ENCODE results near the gene MN1.

Gene MN1

GRCh38 chr22:27844656-27845591, 43.4 kb upstream of the MN1 start:
- DNase-seq (ENCODE audit: low read depth): no peak
- no peak overlapping the region for H3K4me3 ChIP-seq (ENCODE audit: low read depth, low read length)
- no peak for TF ChIP-seq MYC (IDR thresholded peaks at IDR 0.05; ENCODE audit: low read depth, low read length)
- no peak for TF ChIP-seq POLR2A (IDR thresholded peaks at IDR 0.05; ENCODE audit: extremely low read depth, insufficient read length)
- TF ChIP-seq, protein P1, sequence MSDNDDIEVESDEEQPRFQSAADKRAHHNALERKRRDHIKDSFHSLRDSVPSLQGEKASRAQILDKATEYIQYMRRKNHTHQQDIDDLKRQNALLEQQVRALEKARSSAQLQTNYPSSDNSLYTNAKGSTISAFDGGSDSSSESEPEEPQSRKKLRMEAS (IDR thresholded peaks at IDR 0.05; ENCODE audit: low read depth, low read length): no peak
- TF ChIP-seq, protein P2, sequence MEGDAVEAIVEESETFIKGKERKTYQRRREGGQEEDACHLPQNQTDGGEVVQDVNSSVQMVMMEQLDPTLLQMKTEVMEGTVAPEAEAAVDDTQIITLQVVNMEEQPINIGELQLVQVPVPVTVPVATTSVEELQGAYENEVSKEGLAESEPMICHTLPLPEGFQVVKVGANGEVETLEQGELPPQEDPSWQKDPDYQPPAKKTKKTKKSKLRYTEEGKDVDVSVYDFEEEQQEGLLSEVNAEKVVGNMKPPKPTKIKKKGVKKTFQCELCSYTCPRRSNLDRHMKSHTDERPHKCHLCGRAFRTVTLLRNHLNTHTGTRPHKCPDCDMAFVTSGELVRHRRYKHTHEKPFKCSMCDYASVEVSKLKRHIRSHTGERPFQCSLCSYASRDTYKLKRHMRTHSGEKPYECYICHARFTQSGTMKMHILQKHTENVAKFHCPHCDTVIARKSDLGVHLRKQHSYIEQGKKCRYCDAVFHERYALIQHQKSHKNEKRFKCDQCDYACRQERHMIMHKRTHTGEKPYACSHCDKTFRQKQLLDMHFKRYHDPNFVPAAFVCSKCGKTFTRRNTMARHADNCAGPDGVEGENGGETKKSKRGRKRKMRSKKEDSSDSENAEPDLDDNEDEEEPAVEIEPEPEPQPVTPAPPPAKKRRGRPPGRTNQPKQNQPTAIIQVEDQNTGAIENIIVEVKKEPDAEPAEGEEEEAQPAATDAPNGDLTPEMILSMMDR (IDR thresholded peaks at IDR 0.05; ENCODE audit: low read depth, low read length): no peak

DNA sequence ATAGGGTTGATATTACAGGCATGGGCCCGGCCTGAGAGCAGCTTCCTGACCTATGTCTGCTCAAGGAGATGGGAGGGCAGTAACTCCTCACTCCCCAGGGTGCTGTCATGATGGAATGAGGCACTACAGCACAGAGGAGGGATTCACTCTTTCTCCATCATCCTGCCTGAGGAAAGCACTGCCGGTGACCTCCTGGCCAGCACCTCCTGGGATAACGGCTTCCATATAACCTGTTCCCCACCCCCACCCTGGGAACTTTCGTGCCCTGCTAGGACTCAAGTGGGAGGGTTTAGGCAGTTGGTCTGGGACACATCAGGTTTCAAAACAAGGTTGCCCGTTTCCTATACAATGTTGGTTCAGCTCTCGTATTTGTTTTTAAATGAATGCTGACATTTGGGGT, 42.7 kb upstream of the MN1 start:
- TF ChIP-seq, protein P1 (IDR thresholded peaks at IDR 0.05; ENCODE audit: low read depth, low read length): no peak
- TF ChIP-seq POLR2A (IDR thresholded peaks at IDR 0.05; ENCODE audit: extremely low read depth, insufficient read length) (no peak), MYC (IDR thresholded peaks at IDR 0.05; ENCODE audit: low read depth, low read length) (no peak)
- TF ChIP-seq, protein P2 (IDR thresholded peaks at IDR 0.05; ENCODE audit: low read depth, low read length): no peak
- no peak for DNase-seq (ENCODE audit: low read depth)
- H3K4me3 ChIP-seq (ENCODE audit: low read depth, low read length): no peak overlapping the region

DNA sequence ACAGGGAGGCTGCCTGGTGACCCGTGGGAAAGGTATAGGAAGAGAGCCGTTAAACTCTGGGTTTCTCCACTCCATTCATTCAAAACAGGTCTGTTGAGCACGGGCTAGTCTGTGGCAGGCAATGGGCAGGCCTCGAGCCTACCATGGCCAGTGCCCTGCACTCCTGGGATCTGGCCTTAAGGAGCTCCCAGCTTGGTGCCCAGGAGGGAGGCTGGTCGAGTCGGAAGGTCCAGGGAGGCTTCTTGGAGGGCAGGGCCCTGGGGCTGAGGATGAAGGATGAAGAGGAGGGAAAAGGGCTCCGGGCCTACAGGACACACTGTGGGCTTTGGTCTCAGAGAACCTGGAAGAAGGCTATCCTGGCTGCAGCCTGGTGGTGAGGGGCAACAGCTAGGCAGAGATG, 41.9 kb upstream of the MN1 start:
- H3K4me3 ChIP-seq (ENCODE audit: low read depth, low read length): no peak overlapping the region
- TF ChIP-seq MYC (IDR thresholded peaks at IDR 0.05; ENCODE audit: low read depth, low read length) (no peak), POLR2A (IDR thresholded peaks at IDR 0.05; ENCODE audit: extremely low read depth, insufficient read length) (no peak)
- TF ChIP-seq, protein P2 (IDR thresholded peaks at IDR 0.05; ENCODE audit: low read depth, low read length): no peak
- TF ChIP-seq, protein P1 (IDR thresholded peaks at IDR 0.05; ENCODE audit: low read depth, low read length): no peak
- DNase-seq (ENCODE audit: low read depth): no peak

DNA sequence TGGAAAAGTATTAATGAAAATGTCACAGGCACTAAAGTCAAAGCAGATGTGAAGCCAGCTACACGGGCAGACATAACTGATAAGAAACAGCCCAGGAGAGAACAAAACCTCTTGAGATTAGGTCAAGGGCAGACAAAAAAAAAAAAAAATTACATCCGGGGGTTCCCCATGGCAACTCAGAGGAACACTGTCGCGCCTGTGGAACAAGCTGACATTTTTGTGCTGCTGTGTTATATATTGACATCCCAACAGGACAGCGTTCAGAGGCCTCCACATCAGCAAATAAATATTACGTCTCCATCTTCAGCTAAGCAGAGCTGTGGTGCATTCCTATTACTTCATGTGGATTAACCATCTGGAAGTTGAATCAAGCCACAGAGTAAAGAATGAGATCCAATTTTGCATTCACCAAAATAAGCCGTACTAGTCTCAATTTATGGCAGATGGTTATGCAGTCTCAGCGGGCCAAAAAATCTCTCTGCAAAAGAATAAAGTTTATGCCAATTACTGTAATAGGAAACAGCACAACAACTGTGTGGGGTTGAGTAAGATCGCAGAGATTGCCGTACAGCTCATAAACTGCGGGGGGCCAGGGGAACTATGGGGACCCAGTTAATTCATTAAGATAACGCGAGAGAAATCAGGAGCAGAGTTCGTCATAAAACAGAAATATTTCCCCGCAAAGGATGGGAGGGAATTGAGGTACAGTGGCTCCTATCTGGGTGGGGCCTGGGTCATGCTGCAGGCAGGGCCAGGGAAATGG, 41.3 kb upstream of the MN1 start:
- TF ChIP-seq, protein P1 (IDR thresholded peaks at IDR 0.05; ENCODE audit: low read depth, low read length): no peak
- no peak for TF ChIP-seq POLR2A (IDR thresholded peaks at IDR 0.05; ENCODE audit: extremely low read depth, insufficient read length)
- TF ChIP-seq, protein P2 (IDR thresholded peaks at IDR 0.05; ENCODE audit: low read depth, low read length): no peak
- no peak for TF ChIP-seq MYC (IDR thresholded peaks at IDR 0.05; ENCODE audit: low read depth, low read length)
- no peak for DNase-seq (ENCODE audit: low read depth)
- H3K4me3 ChIP-seq (ENCODE audit: low read depth, low read length): no peak overlapping the region

DNA sequence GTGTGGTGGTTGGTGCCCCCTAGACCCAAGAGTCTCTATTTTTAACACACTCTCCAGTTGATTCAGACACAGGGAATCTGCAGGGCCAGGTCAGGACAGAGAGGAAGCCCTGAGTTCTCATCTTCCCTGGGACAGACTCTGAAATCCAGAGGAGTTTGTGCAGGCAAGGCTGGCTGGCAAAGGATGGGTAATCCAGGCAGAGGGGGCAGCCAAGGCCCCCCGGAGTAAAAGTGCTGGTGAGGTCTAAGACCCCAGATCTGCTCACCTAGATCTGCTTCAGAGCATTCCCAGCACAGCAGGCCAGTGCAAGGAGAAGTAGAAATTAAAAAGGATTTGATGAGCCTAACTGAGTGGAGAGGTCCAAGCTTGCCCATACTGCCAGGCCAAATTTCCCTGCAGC, 40.6 kb upstream of the MN1 start:
- H3K4me3 ChIP-seq (ENCODE audit: low read depth, low read length): no peak overlapping the region
- TF ChIP-seq, protein P1 (IDR thresholded peaks at IDR 0.05; ENCODE audit: low read depth, low read length): no peak
- TF ChIP-seq MYC (IDR thresholded peaks at IDR 0.05; ENCODE audit: low read depth, low read length): no peak
- TF ChIP-seq POLR2A (IDR thresholded peaks at IDR 0.05; ENCODE audit: extremely low read depth, insufficient read length): no peak
- TF ChIP-seq, protein P2 (IDR thresholded peaks at IDR 0.05; ENCODE audit: low read depth, low read length): no peak
- no peak for DNase-seq (ENCODE audit: low read depth)

Data from NB4 (cell line).